ENCODE measurements around the gene INCENP.

DNA sequence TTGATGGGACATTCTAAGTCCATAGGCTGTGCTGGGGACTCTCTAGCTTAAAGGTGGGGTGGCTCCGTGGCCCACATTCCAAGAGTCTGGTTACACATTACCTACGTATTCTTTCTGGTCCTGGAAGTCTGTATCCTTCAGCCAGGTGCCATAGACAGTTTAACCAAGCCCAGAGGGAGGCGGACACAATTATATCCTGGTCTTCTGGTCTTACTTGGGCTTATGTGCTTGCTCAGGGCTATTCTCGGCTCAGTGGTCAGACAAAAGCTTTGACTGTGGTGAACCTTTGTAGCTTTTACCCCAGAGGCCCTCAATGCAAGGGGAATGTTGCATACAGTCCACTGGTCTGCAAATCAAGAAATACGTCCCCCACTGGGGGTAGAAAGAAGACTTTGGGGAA lies 3.4 kb upstream of the INCENP start:
- TF ChIP-seq GATA2 (IDR thresholded peaks at IDR 0.05; ENCODE audit: low read depth, low read length) (no peak), GATA3 (IDR thresholded peaks at IDR 0.05; ENCODE audit: low read depth, low read length) (no peak)

Data from SH-SY5Y (cell line).